ENCODE results near the gene SPHK1.
A peak's percentile ranks its signal among the peaks of the same experiment; 100 is the strongest.
"Not testable (repeated sequence)": the region's sequence is repeated elsewhere in the genome, so short reads cannot be mapped to it uniquely, and the experiment has no call there.

The SPHK1 gene

DNA sequence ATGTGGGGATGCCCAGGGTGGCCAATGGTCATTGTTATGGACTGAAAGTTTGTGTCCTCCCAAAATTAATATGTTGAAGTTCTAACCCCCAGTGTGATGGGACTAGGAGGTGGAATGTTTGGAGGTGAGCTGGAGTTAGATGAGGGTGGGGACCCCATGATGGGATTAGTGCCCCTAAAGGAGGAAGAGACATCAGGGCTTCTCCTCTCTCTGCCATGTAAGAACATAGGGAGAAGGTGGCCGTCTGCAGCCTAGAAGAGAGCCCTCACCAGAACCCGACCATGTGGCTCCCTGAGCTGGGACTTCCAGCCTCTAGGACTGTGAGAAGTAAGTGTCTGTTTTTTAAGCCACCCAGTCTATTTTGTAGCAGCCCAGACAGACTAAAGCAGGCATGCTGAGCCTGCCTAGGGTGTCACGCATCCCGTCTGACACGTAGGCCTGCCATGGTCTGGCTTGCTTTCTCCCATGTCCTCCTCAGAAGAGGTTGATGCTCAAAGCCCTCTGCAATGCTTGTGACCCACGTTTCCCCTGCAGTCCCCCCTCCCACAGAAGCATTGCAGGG is 26.7 kb upstream of the SPHK1 start:
- Histone ChIP-seq H3K27me3 (ENCODE audit: insufficient read depth, low read length, poor library complexity, severe bottlenecking) (no peaks in the 10 kb centered on the region), H3K79me2 (ENCODE audit: insufficient read depth, low read length) (peaks cover 7% of the 10 kb centered on the region), H2AFZ (ENCODE audit: low read length) (peak overlapping the region; percentile 10; the same call in 1 of the 2 replicates), H3K9ac (ENCODE audit: low read depth, low read length, poor library complexity, severe bottlenecking) (no peak overlapping the region), H3K4me1 (ENCODE audit: insufficient read depth, low read length, poor library complexity, severe bottlenecking) (peaks cover 6% of the 10 kb centered on the region), H3K4me3 (ENCODE audit: low read length, poor library complexity, severe bottlenecking) (no peak overlapping the region), H3K4me2 (ENCODE audit: low read depth, low read length, poor library complexity, severe bottlenecking) (no peak overlapping the region), H3K36me3 (ENCODE audit: insufficient read depth, low read length) (no peaks in the 10 kb centered on the region), H3K9me2 (replicated peaks; ENCODE audit: low read depth, low read length) (no peaks in the 10 kb centered on the region), H4K20me1 (ENCODE audit: insufficient read depth, low read length, poor library complexity, severe bottlenecking) (peaks cover 3% of the 10 kb centered on the region), H3F3A (ENCODE audit: low read depth) (no peaks in the 10 kb centered on the region), H3K9me3 (ENCODE audit: insufficient read depth, low read depth, low read length) (no peaks in the 10 kb centered on the region)
- TF ChIP-seq EZH2phosphoT487 (IDR thresholded peaks at IDR 0.05; ENCODE audit: borderline replicate concordance) (no peak), CTCF (conservative IDR thresholded peaks at IDR 0.05; ENCODE audit: low read length) (no peak)

DNA sequence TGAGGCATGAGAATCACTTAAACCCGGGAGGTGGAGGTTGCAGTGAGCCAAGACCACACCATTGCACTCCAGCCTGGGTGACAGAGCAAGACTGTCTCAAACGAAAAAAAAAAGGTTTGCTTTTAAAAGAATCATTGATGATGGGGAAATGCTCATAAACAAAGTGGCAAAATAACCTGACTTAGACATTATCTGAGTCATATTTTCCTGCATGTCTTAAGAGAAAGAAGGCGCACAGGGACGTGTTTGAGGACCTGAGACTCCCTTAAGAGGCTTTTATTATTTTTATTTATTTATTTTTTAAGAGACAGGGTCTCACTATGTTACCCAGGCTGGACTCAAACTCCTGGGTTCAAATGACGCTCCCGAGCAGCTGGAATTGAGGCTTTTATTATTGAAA is 25.0 kb upstream of the SPHK1 start:
- H3K9me3 ChIP-seq (ENCODE audit: insufficient read depth, low read depth, low read length): no peaks in the 10 kb centered on the region
- H4K20me1 ChIP-seq (ENCODE audit: insufficient read depth, low read length, poor library complexity, severe bottlenecking): no peaks in the 10 kb centered on the region
- peaks cover 6% of the 10 kb centered on the region for H3K4me1 ChIP-seq (ENCODE audit: insufficient read depth, low read length, poor library complexity, severe bottlenecking)
- H2AFZ ChIP-seq (ENCODE audit: low read length): no peak overlapping the region
- no peak overlapping the region for H3K9ac ChIP-seq (ENCODE audit: low read depth, low read length, poor library complexity, severe bottlenecking)
- H3K27me3 ChIP-seq (ENCODE audit: insufficient read depth, low read length, poor library complexity, severe bottlenecking): no peaks in the 10 kb centered on the region
- no peak overlapping the region for H3K4me3 ChIP-seq (ENCODE audit: low read length, poor library complexity, severe bottlenecking)
- H3K79me2 ChIP-seq (ENCODE audit: insufficient read depth, low read length): no peaks in the 10 kb centered on the region
- no peaks in the 10 kb centered on the region for H3K9me2 ChIP-seq (replicated peaks; ENCODE audit: low read depth, low read length)
- H3F3A ChIP-seq (ENCODE audit: low read depth): no peaks in the 10 kb centered on the region
- TF ChIP-seq EZH2phosphoT487 (IDR thresholded peaks at IDR 0.05; ENCODE audit: borderline replicate concordance) (no peak), CTCF (conservative IDR thresholded peaks at IDR 0.05; ENCODE audit: low read length) (no peak)
- H3K4me2 ChIP-seq (ENCODE audit: low read depth, low read length, poor library complexity, severe bottlenecking): no peak overlapping the region
- H3K36me3 ChIP-seq (ENCODE audit: insufficient read depth, low read length): no peaks in the 10 kb centered on the region

DNA sequence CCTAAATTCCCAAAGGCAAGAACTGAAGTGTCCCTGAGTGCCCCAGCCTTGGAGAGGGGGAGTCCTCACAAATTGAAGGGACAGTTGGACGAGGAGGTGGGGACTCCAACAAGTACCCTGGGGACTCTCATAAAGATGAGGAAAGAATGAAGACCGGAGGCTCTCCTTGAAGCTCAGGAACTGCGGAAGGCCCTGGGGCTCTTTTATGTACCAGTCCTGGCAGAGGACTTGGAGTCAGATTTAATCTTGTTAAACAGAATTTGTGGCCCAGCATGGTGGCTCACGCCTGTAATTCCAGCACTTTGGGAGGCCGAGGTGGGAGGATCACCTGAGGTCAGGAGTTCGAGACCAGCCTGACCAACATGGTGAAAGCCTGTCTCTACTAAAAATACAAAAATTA is 24.6 kb upstream of the SPHK1 start:
- not testable (repeated sequence) for H3K79me2 ChIP-seq (ENCODE audit: insufficient read depth, low read length); H3F3A ChIP-seq (ENCODE audit: low read depth); H3K9ac ChIP-seq (ENCODE audit: low read depth, low read length, poor library complexity, severe bottlenecking); H3K27me3 ChIP-seq (ENCODE audit: insufficient read depth, low read length, poor library complexity, severe bottlenecking); H3K4me2 ChIP-seq (ENCODE audit: low read depth, low read length, poor library complexity, severe bottlenecking); H3K36me3 ChIP-seq (ENCODE audit: insufficient read depth, low read length); H2AFZ ChIP-seq (ENCODE audit: low read length); H4K20me1 ChIP-seq (ENCODE audit: insufficient read depth, low read length, poor library complexity, severe bottlenecking); H3K4me3 ChIP-seq (ENCODE audit: low read length, poor library complexity, severe bottlenecking); H3K4me1 ChIP-seq (ENCODE audit: insufficient read depth, low read length, poor library complexity, severe bottlenecking); H3K9me3 ChIP-seq (ENCODE audit: insufficient read depth, low read depth, low read length); H3K9me2 ChIP-seq (replicated peaks; ENCODE audit: low read depth, low read length)

DNA sequence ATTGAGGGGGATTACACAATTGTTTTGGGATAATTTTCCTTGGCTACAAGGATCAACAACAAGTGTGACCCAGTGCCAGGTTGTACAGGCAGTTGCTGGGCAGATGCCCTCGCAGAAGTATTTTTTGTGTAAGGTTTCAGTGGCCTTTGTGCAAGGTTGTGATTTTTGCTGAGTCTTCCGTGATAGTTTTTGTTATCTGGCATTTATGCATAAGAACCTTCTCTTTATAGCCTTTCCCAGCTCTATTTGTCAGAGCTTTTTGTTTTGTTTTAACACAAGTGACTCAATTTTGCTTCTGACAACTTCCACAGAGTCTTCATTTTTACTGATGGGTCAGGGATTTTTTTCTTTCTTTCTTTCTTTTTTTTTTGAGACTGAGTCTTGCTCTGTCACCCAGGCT is 23.9 kb upstream of the SPHK1 start:
- Histone ChIP-seq H4K20me1 (ENCODE audit: insufficient read depth, low read length, poor library complexity, severe bottlenecking) (no peaks in the 10 kb centered on the region), H3K9ac (ENCODE audit: low read depth, low read length, poor library complexity, severe bottlenecking) (no peak overlapping the region), H3K4me3 (ENCODE audit: low read length, poor library complexity, severe bottlenecking) (no peak overlapping the region), H3K4me2 (ENCODE audit: low read depth, low read length, poor library complexity, severe bottlenecking) (no peak overlapping the region), H3K27me3 (ENCODE audit: insufficient read depth, low read length, poor library complexity, severe bottlenecking) (no peaks in the 10 kb centered on the region), H3K9me3 (ENCODE audit: insufficient read depth, low read depth, low read length) (no peaks in the 10 kb centered on the region), H3K36me3 (ENCODE audit: insufficient read depth, low read length) (no peaks in the 10 kb centered on the region), H3K79me2 (ENCODE audit: insufficient read depth, low read length) (no peaks in the 10 kb centered on the region), H3K9me2 (replicated peaks; ENCODE audit: low read depth, low read length) (no peaks in the 10 kb centered on the region), H3K4me1 (ENCODE audit: insufficient read depth, low read length, poor library complexity, severe bottlenecking) (no peaks in the 10 kb centered on the region), H2AFZ (ENCODE audit: low read length) (no peak overlapping the region), H3F3A (ENCODE audit: low read depth) (no peaks in the 10 kb centered on the region)
- no peak for TF ChIP-seq EZH2phosphoT487 (IDR thresholded peaks at IDR 0.05; ENCODE audit: borderline replicate concordance)
- TF ChIP-seq CTCF (conservative IDR thresholded peaks at IDR 0.05; ENCODE audit: low read length): no peak
